H54 (cell line): ENCODE data around the gene ZNF331.

Experiments used
- DNase-seq: peaks from one replicate; pipeline ENCODE4 v3.0.0; 2011; ENCODE audit warnings: low spot score, mixed read lengths; ENCODE audit not compliant: insufficient read length
- FAIRE-seq: peaks from 3 replicates; lab custom pipeline; 2011; peaks lifted over from hg19 to GRCh38; lab: Jason Lieb, UNC
- POLR2A ChIP-seq: IDR thresholded peaks from 2 replicates; pipeline ENCODE4 v1.6.1; 2011; ENCODE audit warnings: low read depth, mild to moderate bottlenecking, low read length

The ZNF331 gene

DNA sequence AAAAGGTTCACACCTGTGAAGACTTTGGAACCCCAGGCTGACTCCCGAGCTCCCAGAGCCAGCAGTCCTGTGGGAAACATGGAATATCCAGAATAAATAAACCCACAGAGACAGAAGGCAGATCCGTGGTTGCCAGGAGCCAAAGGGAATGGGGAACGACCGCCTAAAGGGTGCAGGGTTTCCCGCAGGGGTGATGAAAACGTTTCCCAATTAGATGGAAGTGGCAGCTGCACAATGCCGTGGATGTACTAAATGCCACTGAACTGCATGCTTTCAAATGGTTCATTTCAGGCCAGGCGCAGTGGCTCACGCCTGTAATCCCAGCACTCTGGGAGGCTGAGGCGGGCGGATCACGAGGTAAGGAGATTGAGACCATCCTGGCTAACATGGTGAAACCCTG, 70.4 kb downstream of the ZNF331 start:
- no peak for TF ChIP-seq POLR2A
- no peak for FAIRE-seq
- no peak for DNase-seq

DNA sequence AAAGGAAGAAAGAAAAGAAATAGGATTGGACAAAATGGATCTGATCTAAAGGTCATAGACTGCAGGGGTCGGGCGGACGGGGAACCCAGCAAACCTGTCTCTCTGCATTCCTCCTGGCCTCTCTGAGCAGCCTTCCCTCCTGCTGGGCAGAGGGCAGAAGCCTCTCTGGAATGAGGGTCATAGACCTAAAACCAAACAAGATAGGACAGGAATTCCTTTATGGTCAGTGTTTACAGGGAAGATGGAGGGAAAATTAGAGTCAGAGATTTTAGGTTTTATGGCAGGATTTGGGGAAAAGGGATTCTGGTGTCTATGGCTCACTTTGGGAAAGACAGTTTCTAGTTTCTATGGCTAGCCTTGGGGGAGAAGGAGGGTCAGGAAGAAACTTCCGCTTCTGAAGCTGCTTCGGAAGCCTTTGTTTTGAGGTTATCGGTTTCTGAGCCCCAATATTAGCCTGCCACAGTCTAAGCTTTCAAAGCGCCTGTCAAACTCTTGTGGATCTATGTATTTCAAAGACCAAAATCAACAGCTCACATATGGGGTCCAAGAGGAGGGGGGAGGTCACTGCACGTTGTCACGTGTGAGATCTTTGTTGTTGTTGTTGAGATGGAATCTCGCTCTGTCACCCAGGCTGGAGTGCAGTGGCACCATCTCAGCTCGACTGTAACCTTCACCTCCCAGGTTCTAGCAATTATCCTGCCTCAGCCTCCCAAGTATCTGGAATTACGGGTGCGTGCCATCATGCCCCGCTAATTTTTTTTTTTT, 75.0 kb downstream of the ZNF331 start:
- FAIRE-seq, result no peak

GRCh38 chr19:53621885-53622740, 84.2 kb downstream of the ZNF331 start:
- no peak for DNase-seq
- no peak for FAIRE-seq
- no peak for TF ChIP-seq POLR2A

More for the DNA sequence above, 75.0 kb downstream of the ZNF331 start:
- no peak for TF ChIP-seq POLR2A
- no peak for DNase-seq

DNA sequence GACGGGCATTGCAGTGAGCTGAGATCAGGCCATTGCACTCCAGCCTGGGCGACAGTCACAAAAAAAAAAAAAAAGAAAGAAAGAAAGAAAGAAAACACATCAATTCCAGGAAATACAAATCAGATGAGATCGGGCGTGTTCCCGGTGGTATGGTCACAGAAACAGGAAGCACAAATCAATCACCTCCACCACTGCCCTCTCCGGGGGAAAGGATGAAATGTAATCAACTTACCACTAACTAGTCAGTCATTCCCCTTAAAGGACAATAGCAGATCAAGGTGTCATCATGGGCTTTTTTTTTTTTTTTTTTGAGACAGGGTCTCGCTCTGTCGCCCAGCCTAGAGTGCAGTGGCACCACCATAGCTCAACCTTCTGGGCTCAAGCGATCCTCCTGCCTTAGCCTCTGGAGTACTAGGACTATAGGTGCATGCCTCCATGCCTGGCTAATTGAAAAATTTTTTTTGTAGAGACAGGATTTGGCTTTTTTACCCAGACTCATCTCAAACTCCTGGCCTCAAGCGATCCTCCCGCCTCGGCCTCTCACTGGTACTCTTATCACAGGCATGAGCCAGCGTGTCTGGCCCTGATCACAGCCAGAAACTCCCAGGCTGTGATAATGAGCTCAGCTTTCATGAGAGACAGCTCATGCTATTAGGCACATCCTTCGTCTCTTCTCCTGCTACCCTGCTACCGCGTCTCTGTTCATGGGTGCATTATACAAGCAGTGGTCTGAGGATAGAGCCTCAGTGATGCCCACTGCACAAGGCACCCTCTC, 87.0 kb downstream of the ZNF331 start:
- TF ChIP-seq POLR2A, result no peak
- no peak for FAIRE-seq
- no peak for DNase-seq

DNA sequence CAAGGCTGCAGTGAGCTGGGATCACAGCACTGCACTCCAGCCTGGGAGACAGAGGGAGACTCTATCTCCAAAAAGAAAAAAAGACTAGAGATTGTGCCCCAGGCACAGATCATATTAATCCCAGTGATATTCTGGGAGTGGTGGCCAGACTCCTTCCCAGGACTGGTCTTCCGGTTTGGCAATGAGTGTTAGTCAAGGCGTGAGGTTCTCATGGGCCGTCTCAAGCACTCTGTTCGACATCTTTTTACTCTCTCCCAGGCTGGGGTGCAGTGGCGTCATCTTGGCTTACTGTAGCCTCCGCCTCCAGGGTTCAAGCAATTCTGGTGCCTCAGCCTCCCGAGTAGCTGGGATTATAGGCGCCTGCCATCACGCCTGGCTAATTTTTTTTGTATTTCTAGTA, 88.5 kb downstream of the ZNF331 start:
- FAIRE-seq (no peak), DNase-seq (no peak)
- no peak for TF ChIP-seq POLR2A

- DNase-seq (no peak), FAIRE-seq (no peak)
- no peak for TF ChIP-seq POLR2A
Measured at GRCh38 chr19:53626976-53627375, 89.0 kb downstream of the ZNF331 start.
